ENCODE measurements around the gene NFIX.
A peak's percentile ranks its signal among the peaks of the same experiment; 100 is the strongest.

NFIX gene

GRCh38 chr19:13078897-13079541 lies 83.7 kb downstream of the NFIX start:
- no peak for DNase-seq

GRCh38 chr19:13079542-13079986 lies 84.3 kb downstream of the NFIX start:
- DNase-seq, result peak; percentile 35

- DNase-seq, result no peak
These were observed 87.1 kb downstream of the NFIX start for GRCh38 chr19:13082192-13083007.

DNA sequence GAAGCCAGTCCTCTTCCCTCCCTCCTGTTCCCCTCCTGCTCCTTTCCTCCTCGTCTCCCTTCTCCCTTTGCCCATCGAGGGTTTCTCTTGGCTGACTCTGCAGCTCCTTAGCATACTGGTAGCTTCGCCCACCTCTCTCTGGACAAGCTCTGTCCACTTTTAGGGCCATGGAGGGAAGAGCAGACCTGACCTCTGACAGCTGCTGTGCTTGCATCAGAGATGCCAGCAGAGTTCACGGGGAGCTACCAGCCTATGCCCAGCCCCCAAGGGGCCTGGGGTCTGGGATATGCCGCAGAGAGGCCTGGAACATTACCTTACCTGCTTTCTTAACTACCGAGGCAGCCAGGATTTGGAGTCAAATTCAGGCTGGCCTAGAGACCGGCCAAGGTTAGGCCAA lies 87.7 kb downstream of the NFIX start:
- no peak for DNase-seq

DNA sequence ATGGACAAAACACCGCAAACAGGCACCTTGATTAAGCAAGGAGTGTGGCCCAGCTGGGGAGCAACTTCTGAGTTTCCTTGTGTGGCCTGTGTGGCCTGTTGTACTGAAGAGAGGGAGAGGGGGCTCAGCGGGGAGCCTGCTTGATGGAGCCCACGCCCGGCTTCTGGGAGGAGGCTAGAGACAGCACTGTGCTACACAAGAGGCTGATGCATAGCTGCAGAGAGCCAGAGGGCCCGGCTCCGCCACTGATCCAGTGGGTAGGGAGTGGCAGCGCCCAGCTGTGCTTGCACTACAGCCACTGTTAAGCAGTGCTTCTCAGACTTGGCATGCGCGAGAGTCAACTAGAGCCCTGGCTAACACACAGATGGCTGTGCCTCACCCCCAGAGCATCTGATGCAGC lies 88.4 kb downstream of the NFIX start:
- DNase-seq, result no peak

DNA sequence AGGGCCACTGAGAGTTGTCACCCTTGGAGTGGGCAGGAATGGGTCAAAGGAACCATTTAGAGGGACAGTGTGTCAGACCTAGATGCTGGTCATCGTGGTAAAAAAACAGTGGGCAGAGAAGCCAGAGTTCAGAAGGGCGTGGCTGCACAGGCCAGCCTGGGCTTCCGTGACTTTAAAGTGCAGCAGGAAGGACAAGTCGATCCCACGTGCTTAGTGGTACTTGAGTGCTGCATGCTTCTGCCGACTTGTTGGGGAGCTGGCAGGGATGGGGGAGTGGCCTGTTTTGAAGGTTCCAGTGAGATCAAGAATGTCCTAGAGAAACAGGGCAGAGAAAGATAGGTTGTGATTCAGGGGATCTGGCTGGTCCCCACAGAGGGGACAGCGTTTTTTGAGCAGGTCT lies 90.4 kb downstream of the NFIX start:
- DNase-seq, result no peak

DNA sequence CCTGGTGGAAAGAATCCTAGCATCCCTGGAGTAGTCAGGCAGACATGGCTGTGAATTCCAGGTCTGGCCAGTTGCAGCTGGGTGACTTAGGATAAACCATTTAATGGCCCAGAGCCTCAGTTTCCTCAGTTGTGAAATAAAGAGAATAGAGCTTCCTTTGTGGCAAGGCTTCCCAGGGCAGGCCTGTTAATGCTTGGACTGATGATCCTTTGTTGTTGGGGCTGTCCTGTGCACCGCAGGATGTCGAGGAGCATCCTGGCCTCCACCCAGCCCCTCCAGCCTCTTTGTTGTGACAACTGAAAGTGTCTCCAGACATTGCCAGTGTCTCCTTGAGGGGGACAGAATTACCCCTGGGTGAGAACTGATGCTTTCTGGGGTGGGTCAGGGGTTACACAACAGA lies 91.1 kb downstream of the NFIX start:
- DNase-seq, result no peak

- no peak for DNase-seq
These were observed 92.0 kb downstream of the NFIX start for GRCh38 chr19:13087295-13087694.

DNA sequence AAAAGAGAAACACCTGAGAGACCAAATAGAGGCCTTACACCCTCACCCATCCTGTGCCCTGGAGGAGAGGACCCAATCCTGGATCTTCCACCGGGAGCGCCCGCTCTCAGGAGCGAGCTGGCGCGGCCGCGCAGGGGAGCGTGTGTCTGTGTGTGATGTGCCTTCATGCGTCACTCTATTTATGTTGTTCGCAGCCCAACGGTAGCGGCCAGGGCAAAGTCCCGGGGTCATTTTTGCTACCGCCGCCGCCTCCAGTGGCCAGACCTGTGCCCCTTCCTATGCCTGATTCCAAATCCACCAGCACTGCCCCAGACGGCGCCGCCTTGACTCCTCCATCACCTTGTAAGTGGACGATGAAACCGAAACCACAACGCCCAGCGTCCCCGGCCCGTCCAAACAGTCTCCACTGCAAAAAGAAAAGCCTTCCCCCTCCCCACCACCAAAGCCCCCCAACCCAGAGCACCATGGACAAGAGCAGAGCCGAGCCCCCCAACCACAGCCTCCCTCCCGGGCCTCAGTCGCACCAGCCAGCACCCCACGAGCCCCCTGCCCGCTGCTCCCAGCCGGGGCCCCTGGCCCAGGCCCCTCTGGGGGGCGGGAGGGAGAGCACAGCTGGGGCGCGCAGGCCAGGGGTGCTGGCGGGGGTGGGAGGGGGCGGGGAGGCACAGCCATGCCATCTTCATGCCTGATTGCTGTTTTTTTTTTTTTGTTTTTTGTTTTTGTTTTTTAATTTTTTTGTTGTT lies 92.7 kb downstream of the NFIX start:
- no peak for DNase-seq

GRCh38 chr19:13089139-13089856 lies 94.0 kb downstream of the NFIX start:
- DNase-seq, result no peak

DNA sequence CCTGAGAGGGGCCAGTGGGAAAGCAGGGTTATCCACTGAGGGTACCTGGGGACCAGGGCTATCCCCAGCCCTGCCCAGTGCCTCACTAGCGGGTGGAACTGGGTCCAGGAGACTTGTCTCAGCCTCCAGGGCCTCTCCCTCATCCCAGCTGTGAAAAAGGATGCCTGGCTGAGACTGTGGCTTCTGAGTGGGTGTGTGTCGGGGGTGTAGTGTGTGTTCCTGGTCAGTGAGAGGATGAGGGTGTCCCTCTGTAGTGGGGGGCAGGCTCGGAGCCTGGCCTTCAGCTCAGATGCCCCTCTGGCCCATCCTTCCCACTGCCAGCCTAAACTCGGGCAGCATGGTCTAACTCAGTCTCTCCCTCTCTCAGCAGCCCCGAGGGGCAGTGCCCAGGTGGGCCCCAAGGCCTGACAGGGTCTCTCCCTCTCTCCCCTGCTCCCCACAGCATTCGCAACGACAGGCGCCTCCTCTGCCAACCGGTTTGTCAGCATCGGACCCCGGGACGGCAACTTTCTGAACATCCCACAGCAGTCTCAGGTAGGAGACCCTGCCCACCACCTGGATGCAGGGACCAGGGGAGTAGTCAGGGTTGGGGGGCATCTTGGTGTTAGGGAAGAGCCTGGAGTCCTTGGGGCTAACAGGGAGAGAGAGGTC lies 94.7 kb downstream of the NFIX start:
- no peak for DNase-seq

- no peak for DNase-seq
These were observed 95.4 kb downstream of the NFIX start for GRCh38 chr19:13090511-13091231.

GRCh38 chr19:13091400-13092157 lies 96.3 kb downstream of the NFIX start:
- DNase-seq, result no peak

- no peak for DNase-seq
These were observed 96.9 kb downstream of the NFIX start for GRCh38 chr19:13092158-13092543.

- no peak for DNase-seq
These were observed 97.4 kb downstream of the NFIX start for GRCh38 chr19:13092606-13093235.

- peak; percentile 59 for DNase-seq
These were observed 98.3 kb downstream of the NFIX start for GRCh38 chr19:13093407-13094105.

DNA sequence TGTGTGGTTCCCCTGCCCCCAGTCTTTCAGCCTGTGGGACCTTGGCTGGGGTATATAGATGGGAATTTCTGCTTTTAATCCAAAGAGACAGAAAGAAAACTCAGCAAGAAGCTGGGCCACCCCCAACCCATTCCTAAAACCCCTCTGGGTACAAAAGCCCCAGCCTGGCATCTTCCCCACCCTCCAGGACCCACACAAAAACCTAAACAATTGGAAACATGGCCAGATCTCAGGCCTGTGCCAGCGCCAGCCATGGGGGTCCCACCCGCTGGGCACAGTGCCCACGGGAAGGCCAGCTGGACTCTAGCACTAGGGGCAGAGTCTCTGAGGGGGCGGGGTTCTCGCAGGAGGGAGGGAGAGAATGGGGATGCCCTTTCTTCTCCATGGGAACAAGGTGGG lies 98.8 kb downstream of the NFIX start:
- DNase-seq, result no peak

- no peak for DNase-seq
These were observed 99.6 kb downstream of the NFIX start for GRCh38 chr19:13094771-13095392.

DNA sequence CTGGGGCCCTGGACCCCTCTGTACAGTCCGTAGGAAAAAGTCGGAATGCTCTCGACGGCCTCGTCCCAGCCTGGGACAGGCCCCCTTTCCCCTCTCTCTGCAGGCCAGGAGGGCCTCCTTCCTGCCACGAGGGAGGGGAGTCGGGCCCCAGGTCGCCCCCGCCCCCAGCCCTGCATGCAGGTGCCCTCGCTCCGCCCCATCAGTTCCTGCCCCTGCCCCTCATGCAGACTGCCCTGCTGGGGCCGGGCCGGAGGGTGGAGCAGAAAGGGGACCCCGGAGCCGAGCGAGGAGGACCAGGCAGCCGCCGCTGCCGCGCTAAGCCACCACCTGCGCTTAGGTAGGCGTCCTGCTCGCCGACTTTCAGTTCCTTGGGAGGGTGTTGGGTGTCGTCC lies 100.1 kb downstream of the NFIX start:
- DNase-seq, result no peak

Measured in KG1 (cell line).